EH (cell line): ENCODE results near the gene LTBP4.
A peak's percentile ranks its signal among the peaks of the same experiment; 100 is the strongest.

Experiments used
- DNase-seq: peaks from one replicate; pipeline ENCODE4 v3.0.0-alpha.2; 2015; ENCODE audit warnings: low read depth

The LTBP4 gene

GRCh38 chr19:40597329-40597838, 3.8 kb upstream of the LTBP4 start:
- DNase-seq, result no peak

- peak; percentile 86 for DNase-seq
Observed at GRCh38 chr19:40598121-40598917, 2.9 kb upstream of the LTBP4 start.

- no peak for DNase-seq
Observed at GRCh38 chr19:40598918-40599307, 2.3 kb upstream of the LTBP4 start.

- no peak for DNase-seq
Observed at GRCh38 chr19:40599331-40599901, 1.8 kb upstream of the LTBP4 start.

GRCh38 chr19:40599902-40600569, 1.1 kb upstream of the LTBP4 start:
- no peak for DNase-seq

- DNase-seq, result no peak
Observed at GRCh38 chr19:40600570-40601133, 517 bp upstream of the LTBP4 start.

- DNase-seq, result no peak
Observed at GRCh38 chr19:40603071-40603388, 1.9 kb downstream of the LTBP4 start.

GRCh38 chr19:40603389-40604170, 2.4 kb downstream of the LTBP4 start:
- DNase-seq, result peak; percentile 94

GRCh38 chr19:40604171-40604646, 3.0 kb downstream of the LTBP4 start:
- no peak for DNase-seq

GRCh38 chr19:40604647-40605215, 3.6 kb downstream of the LTBP4 start:
- DNase-seq, result no peak

- peak; percentile 62 for DNase-seq
Observed at GRCh38 chr19:40605216-40605971, 4.2 kb downstream of the LTBP4 start.

GRCh38 chr19:40607311-40608239, 6.4 kb downstream of the LTBP4 start:
- DNase-seq, result no peak

- no peak for DNase-seq
Observed at GRCh38 chr19:40608240-40608621, 7.1 kb downstream of the LTBP4 start.

- no peak for DNase-seq
Observed at GRCh38 chr19:40608957-40609356, 7.8 kb downstream of the LTBP4 start.

GRCh38 chr19:40609561-40610395, 8.6 kb downstream of the LTBP4 start:
- peak; percentile 63 for DNase-seq

GRCh38 chr19:40610396-40611064, 9.4 kb downstream of the LTBP4 start:
- DNase-seq, result no peak

GRCh38 chr19:40611096-40611495, 9.9 kb downstream of the LTBP4 start:
- no peak for DNase-seq
